ENCODE results near the gene ARHGAP19.

The ARHGAP19 gene

GRCh38 chr10:97228130-97228774 is 64.2 kb downstream of the ARHGAP19 start:
- DNase-seq (ENCODE audit: low read depth): no peak

GRCh38 chr10:97226398-97226797 is 66.0 kb downstream of the ARHGAP19 start:
- DNase-seq (ENCODE audit: low read depth): no peak

GRCh38 chr10:97224483-97225435 is 67.7 kb downstream of the ARHGAP19 start:
- DNase-seq (ENCODE audit: low read depth): no peak

GRCh38 chr10:97222326-97222961 is 70.0 kb downstream of the ARHGAP19 start:
- no peak for DNase-seq (ENCODE audit: low read depth)

GRCh38 chr10:97220355-97220754 is 72.1 kb downstream of the ARHGAP19 start:
- no peak for DNase-seq (ENCODE audit: low read depth)

- no peak for DNase-seq (ENCODE audit: low read depth)
These were observed 75.1 kb downstream of the ARHGAP19 start for GRCh38 chr10:97217299-97217698.

GRCh38 chr10:97215619-97216260 is 76.7 kb downstream of the ARHGAP19 start:
- DNase-seq (ENCODE audit: low read depth): no peak

GRCh38 chr10:97213431-97213830 is 79.0 kb downstream of the ARHGAP19 start:
- DNase-seq (ENCODE audit: low read depth): no peak

GRCh38 chr10:97211229-97211628 is 81.2 kb downstream of the ARHGAP19 start:
- DNase-seq (ENCODE audit: low read depth): no peak

GRCh38 chr10:97210543-97210960 is 81.9 kb downstream of the ARHGAP19 start:
- DNase-seq (ENCODE audit: low read depth): peak; percentile 50

- no peak for DNase-seq (ENCODE audit: low read depth)
These were observed 84.6 kb downstream of the ARHGAP19 start for GRCh38 chr10:97207756-97208346.

GRCh38 chr10:97207131-97207530 is 85.3 kb downstream of the ARHGAP19 start:
- no peak for DNase-seq (ENCODE audit: low read depth)

GRCh38 chr10:97204826-97205679 is 87.4 kb downstream of the ARHGAP19 start:
- no peak for DNase-seq (ENCODE audit: low read depth)

- DNase-seq (ENCODE audit: low read depth): no peak
These were observed 89.2 kb downstream of the ARHGAP19 start for GRCh38 chr10:97203220-97203619.

- DNase-seq (ENCODE audit: low read depth): no peak
These were observed 91.8 kb downstream of the ARHGAP19 start for GRCh38 chr10:97200616-97201015.

- no peak for DNase-seq (ENCODE audit: low read depth)
These were observed 93.3 kb downstream of the ARHGAP19 start for GRCh38 chr10:97199152-97199551.

GRCh38 chr10:97197030-97197500 is 95.4 kb downstream of the ARHGAP19 start:
- DNase-seq (ENCODE audit: low read depth): no peak

- peak; percentile 42 for DNase-seq (ENCODE audit: low read depth)
These were observed 96.0 kb downstream of the ARHGAP19 start for GRCh38 chr10:97196223-97197029.

GRCh38 chr10:97195706-97196222 is 96.7 kb downstream of the ARHGAP19 start:
- no peak for DNase-seq (ENCODE audit: low read depth)

All from stimulated activated CD8-positive, alpha-beta memory T cell treated with anti-CD3 and anti-CD28 coated beads, Interleukin-12 subunit alpha, Interleukin-12 subunit beta, amount 100 ng/mL, for 1 hour (primary cell).